Smooth muscle cell (in vitro differentiated cells): ENCODE data around the gene NINJ2. TPM values are rescaled to one million over a fixed set of nuclear protein-coding genes. Genes with fewer than 3 reads are reported as not detected.

Source experiments
- DNase-seq: peaks from one replicate; lab custom pipeline; 2025; ENCODE audit not compliant: unreplicated experiment; lab: John Stamatoyannopoulos, UW
- H2AFZ ChIP-seq: fragments of 200-600 bp; sonication (generic); 2 replicates; pipeline ENCODE4 v1.6.0; 2016; ENCODE audit warnings: antibody characterized with exemption, low read depth, mild to moderate bottlenecking
- H3F3A ChIP-seq: fragments of 200-600 bp; sonication (generic); 2 replicates; pipeline ENCODE4 v1.6.0; 2017; ENCODE audit warnings: antibody characterized with exemption, low read depth
- H3K27ac ChIP-seq: fragments of 200-600 bp; sonication (generic); 2 replicates; pipeline ENCODE4 v1.5.1; 2016; ENCODE audit warnings: low read depth, mild to moderate bottlenecking
- H3K27me3 ChIP-seq: fragments of 200-600 bp; sonication (generic); 2 replicates; pipeline ENCODE4 v1.6.1; 2016; ENCODE audit warnings: low read depth, mild to moderate bottlenecking
- H3K36me3 ChIP-seq: fragments of 200-600 bp; sonication (generic); 2 replicates; pipeline ENCODE4 v1.5.1; 2016; ENCODE audit warnings: low read depth
- H3K4me1 ChIP-seq: fragments of 200-600 bp; sonication (generic); 2 replicates; pipeline ENCODE4 v1.5.1; 2016; ENCODE audit warnings: low read depth
- H3K4me2 ChIP-seq: fragments of 200-600 bp; sonication (generic); 2 replicates; pipeline ENCODE4 v1.6.0; 2016; ENCODE audit warnings: mild to moderate bottlenecking
- H3K4me3 ChIP-seq: fragments of 200-600 bp; sonication (generic); 2 replicates; pipeline ENCODE4 v1.5.1; 2016; ENCODE audit warnings: mild to moderate bottlenecking
- H3K79me2 ChIP-seq: fragments of 200-600 bp; sonication (generic); 2 replicates; pipeline ENCODE4 v1.6.0; 2016; ENCODE audit warnings: low read depth, mild to moderate bottlenecking
- H3K9ac ChIP-seq: fragments of 200-600 bp; sonication (generic); 2 replicates; pipeline ENCODE4 v1.6.0; 2016; ENCODE audit warnings: low read depth
- H3K9me3 ChIP-seq: fragments of 200-600 bp; sonication (generic); replicated peaks from 2 replicates; pipeline ENCODE4 v1.5.1; 2016; ENCODE audit warnings: low read depth
- H4K20me1 ChIP-seq: fragments of 200-600 bp; sonication (generic); 2 replicates; pipeline ENCODE4 v1.6.0; 2016; ENCODE audit warnings: low read depth
- WGBS: methylation state at CpG from one replicate; pipeline ENCODE4 v1.1.7; 2016; ENCODE audit warnings: low lambda C conversion rate; 5-methylcytosine and 5-hydroxymethylcytosine counted together
- polyA plus RNA-seq: library from polyadenylated mRNA; unstranded; fragments of >200 nt; fragmentation: Nextera tagmentation; extraction: Ambion mirVana; gene quantifications from 2 replicates; pipeline ENCODE4 v1.2.1, GENCODE V29; 2016
- total RNA-seq: library from RNA; depleted of rRNA; stranded (reverse); fragments of >200 nt; gene quantifications from 2 replicates; pipeline ENCODE4 v1.2.3, GENCODE V29; 2014
- TF ChIP-seq, protein P1 (sequence below): fragments of 200-600 bp; sonication (generic); IDR thresholded peaks from 2 replicates; pipeline ENCODE4 v1.5.1; 2017; ENCODE audit warnings: borderline replicate concordance, mild to moderate bottlenecking, antibody characterized with exemption; ENCODE audit not compliant: insufficient read depth, poor library complexity, severe bottlenecking

The NINJ2 gene
- total and polyA plus RNA-seq, 2 experiments from 2014 or later, result 4.2 to 12.1 TPM

DNA sequence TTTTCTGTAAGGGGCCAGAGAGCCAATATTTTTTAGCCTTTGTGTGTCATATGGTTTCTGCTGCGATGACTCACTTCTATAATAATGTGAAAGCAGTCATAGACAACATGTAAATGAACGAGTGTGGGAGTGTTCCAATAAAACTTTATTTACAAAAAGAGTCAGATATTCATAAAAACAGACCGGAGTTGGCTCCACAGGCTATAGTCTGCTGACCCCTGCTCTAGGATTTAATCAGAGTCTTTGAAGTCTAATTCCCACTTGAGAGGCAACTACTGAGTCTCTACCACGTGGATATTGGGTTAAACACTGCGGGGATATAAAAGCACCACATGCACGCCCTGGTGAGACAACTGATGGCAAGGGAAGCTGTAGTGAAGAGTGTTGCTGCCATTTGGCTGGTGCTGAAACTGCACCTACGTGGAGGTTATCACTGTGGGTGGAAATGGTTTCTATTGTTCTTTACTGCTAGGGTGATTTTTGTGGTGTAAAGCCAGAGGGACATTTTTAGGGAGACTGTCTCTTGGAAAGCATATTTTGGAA, 3.6 kb upstream of the NINJ2 start:
- H3F3A ChIP-seq, result no peaks in the 10 kb centered on the region
- peak overlapping the region; percentile 43 for H3K27ac ChIP-seq
- peak overlapping the region; percentile 63 for H2AFZ ChIP-seq
- H3K9ac ChIP-seq, result no peak overlapping the region
- 53% methylated on average over 7 of the region's 7 CpGs for WGBS
- H3K36me3 ChIP-seq, result no peaks in the 10 kb centered on the region
- no peaks in the 10 kb centered on the region for H3K9me3 ChIP-seq
- no peak overlapping the region for H3K4me2 ChIP-seq
- no peaks in the 10 kb centered on the region for H4K20me1 ChIP-seq
- TF ChIP-seq, protein P1, sequence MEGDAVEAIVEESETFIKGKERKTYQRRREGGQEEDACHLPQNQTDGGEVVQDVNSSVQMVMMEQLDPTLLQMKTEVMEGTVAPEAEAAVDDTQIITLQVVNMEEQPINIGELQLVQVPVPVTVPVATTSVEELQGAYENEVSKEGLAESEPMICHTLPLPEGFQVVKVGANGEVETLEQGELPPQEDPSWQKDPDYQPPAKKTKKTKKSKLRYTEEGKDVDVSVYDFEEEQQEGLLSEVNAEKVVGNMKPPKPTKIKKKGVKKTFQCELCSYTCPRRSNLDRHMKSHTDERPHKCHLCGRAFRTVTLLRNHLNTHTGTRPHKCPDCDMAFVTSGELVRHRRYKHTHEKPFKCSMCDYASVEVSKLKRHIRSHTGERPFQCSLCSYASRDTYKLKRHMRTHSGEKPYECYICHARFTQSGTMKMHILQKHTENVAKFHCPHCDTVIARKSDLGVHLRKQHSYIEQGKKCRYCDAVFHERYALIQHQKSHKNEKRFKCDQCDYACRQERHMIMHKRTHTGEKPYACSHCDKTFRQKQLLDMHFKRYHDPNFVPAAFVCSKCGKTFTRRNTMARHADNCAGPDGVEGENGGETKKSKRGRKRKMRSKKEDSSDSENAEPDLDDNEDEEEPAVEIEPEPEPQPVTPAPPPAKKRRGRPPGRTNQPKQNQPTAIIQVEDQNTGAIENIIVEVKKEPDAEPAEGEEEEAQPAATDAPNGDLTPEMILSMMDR, result no peak
- H3K4me1 ChIP-seq, result peaks cover 8% of the 10 kb centered on the region
- H3K79me2 ChIP-seq, result no peaks in the 10 kb centered on the region
- H3K4me3 ChIP-seq, result no peak overlapping the region
- H3K27me3 ChIP-seq, result no peaks in the 10 kb centered on the region
- no peak for DNase-seq

DNA sequence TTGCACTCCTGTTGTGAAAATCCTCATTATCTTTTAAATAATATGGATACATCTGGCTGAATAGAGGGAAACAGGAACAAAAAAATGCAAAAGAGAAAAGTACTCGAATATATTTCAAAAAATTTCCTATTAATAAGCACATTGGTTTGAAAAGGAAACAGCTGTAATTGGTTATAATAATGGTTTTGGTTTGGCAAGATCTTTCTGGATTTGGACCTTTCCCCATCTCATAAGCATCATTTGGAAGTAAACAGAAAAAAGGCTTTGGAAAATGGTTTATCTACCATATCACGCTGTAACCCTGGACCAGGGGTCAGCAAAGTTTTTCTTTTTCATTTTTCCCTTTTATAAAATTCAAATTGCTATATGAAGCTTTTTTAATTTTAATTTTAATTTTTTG, 2.8 kb upstream of the NINJ2 start:
- Histone ChIP-seq H3K79me2 (no peaks in the 10 kb centered on the region), H3K4me3 (no peak overlapping the region), H3K9me3 (no peaks in the 10 kb centered on the region), H4K20me1 (no peaks in the 10 kb centered on the region), H3K4me1 (peaks cover 8% of the 10 kb centered on the region), H3K36me3 (no peaks in the 10 kb centered on the region), H3K27me3 (no peaks in the 10 kb centered on the region), H3K27ac (peak overlapping the region; percentile 43), H3K9ac (no peak overlapping the region), H2AFZ (no peak overlapping the region), H3F3A (no peaks in the 10 kb centered on the region), H3K4me2 (no peak overlapping the region)
- TF ChIP-seq, protein P1, result no peak
- no peak for DNase-seq
- WGBS, result 93% methylated on average over 2 of the region's 2 CpGs

DNA sequence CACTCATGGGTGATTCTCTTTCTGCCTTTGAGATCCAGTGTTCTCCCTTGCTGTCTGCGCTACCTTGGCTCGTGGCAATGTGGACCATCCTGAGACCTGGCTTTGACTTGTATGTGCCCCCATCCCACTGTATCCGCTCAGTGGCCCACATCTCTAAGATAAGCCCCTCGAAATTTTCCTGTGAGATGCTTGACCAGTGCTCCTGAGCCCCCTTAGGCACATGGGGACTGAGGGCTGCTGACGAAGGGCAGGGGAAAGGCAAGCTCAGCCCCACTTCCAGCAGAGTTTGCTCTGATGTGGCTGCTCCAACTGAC, 1.5 kb upstream of the NINJ2 start:
- no peak overlapping the region for H3K4me3 ChIP-seq
- H3K4me1 ChIP-seq, result peaks cover 8% of the 10 kb centered on the region
- TF ChIP-seq, protein P1, result no peak
- H4K20me1 ChIP-seq, result no peaks in the 10 kb centered on the region
- H3K36me3 ChIP-seq, result no peaks in the 10 kb centered on the region
- WGBS, result 96% methylated on average over 5 of the region's 5 CpGs
- H3K27ac ChIP-seq, result no peak overlapping the region
- no peaks in the 10 kb centered on the region for H3F3A ChIP-seq
- no peak for DNase-seq
- no peak overlapping the region for H3K9ac ChIP-seq
- H3K27me3 ChIP-seq, result no peaks in the 10 kb centered on the region
- no peak overlapping the region for H3K4me2 ChIP-seq
- no peaks in the 10 kb centered on the region for H3K9me3 ChIP-seq
- H2AFZ ChIP-seq, result no peak overlapping the region
- no peaks in the 10 kb centered on the region for H3K79me2 ChIP-seq

DNA sequence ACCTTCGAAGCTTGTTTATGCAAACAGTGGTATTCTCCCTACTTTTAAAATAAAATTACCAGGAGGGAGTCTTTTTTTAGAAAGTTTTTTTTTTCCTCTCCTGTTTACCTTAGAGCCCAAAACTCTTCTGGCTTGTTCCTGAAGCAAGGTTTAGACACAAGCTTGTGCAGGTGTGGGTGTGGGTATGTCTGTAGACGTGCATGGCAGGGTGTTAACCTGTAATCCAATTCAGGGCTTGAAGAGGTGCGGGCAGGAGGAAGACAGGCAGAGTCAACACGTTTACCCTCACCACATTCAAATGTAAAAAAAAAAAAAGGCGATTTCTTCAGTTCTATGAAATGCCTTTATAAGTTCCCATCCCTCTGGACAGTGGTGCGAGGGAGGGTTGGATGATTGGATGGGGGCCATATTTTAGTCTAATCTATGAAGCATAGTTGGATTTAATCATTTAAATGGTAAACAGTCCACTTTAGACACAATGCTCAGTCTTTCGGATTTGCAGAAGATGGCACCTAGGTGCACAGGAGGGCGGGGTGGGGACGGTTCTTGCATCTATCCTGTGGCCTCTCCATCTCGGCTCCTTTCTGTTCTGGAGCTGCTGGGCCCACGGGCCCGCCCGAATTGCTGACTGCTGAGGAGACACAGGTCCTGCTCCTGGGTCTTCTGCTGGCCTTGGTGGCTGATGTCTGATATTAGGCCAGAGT, 982 bp upstream of the NINJ2 start:
- TF ChIP-seq, protein P1, result no peak
- Histone ChIP-seq H3K4me2 (no peak overlapping the region), H2AFZ (no peak overlapping the region), H4K20me1 (no peaks in the 10 kb centered on the region), H3F3A (no peaks in the 10 kb centered on the region), H3K36me3 (no peaks in the 10 kb centered on the region), H3K27me3 (no peaks in the 10 kb centered on the region), H3K9ac (no peak overlapping the region), H3K4me3 (no peak overlapping the region), H3K4me1 (peaks cover 8% of the 10 kb centered on the region), H3K79me2 (no peaks in the 10 kb centered on the region), H3K27ac (no peak overlapping the region), H3K9me3 (no peaks in the 10 kb centered on the region)
- WGBS, result 92% methylated on average over 13 of the region's 13 CpGs
- no peak for DNase-seq
